Measurements from ENCODE around the gene FBXO34. TPM values are rescaled to one million over a fixed set of nuclear protein-coding genes. Genes with fewer than 3 reads are reported as not detected.

Gene FBXO34
- total and polyA plus RNA-seq, 9 of the 15 experiments (the other 6 are each of a cell fraction or from before 2014, with no cell fraction given) = 6.3 to 24.9 (median 16.2) TPM

- WGBS (ENCODE audit: insufficient coverage, low coverage, missing lambda C conversion rate) = 91% methylated on average over 1 of the region's 1 CpG
- no peaks in the 10 kb centered on the region for H3K27me3 ChIP-seq (ENCODE audit: control insufficient read depth in 2 of 2, insufficient read depth in 2 of 2, low read length in 2 of 2)
- H3K27ac ChIP-seq (ENCODE audit: extremely low read depth, low read depth, low read length) = no peak overlapping the region
- H3K79me2 ChIP-seq (ENCODE audit: control insufficient read depth, insufficient read depth, low read length) = peaks cover 34% of the 10 kb centered on the region
- no peak for ATAC-seq
- no peak overlapping the region for H3K4me2 ChIP-seq (ENCODE audit: insufficient read depth, low read length)
- peaks cover 19% of the 10 kb centered on the region; the same call in 2 of the 3 replicates for H3K36me3 ChIP-seq (ENCODE audit: control insufficient read depth, insufficient read depth, low read length)
- in situ Hi-C loops (cut with MboI) = no loop called here
- FAIRE-seq = no peak
- intact Hi-C loops (cut with micrococcal nuclease) = no loop called here
- H2AFZ ChIP-seq (ENCODE audit: low read depth, low read length) = no peak overlapping the region
- no peaks in the 10 kb centered on the region for H3K9me1 ChIP-seq (ENCODE audit: control insufficient read depth, insufficient read depth, low read length)
- 0 out of 2 replicates have a peak, but pooled peaks cover under 1% of the 10 kb centered on the region for H4K20me1 ChIP-seq (replicated peaks; ENCODE audit: control insufficient read depth, insufficient read depth, low read length)
- ChIA-PET CTCF (ENCODE audit: low intra/inter-chr PET ratio) (no interaction called here), POLR2A (interaction anchor here (1.8 kb wide), 1 partner anchor 13 kb away, joined by 5 read pairs; no protein-coding TSS in a partner anchor)
- BruUV-seq (replicated peaks) = no TSS peak
- DNase-seq (ENCODE audit: extremely low read depth in 1 of 4, low spot score in 3 of 4) = no peak
- H3K9ac ChIP-seq (ENCODE audit: insufficient read depth in 1 of 2, low read depth in 2 of 2, low read length in 2 of 2) = no peak overlapping the region
- peaks cover 0 to 10% of the 10 kb centered on the region in 2 experiments; a peak in 2 of 5 replicates for H3K4me1 ChIP-seq (replicated peaks in 1 of 2; ENCODE audit: control insufficient read depth in 2 of 2, insufficient read depth in 2 of 2, low read length in 2 of 2)
- no peaks in the 10 kb centered on the region for H3K9me3 ChIP-seq (replicated peaks; ENCODE audit: control insufficient read depth, insufficient read depth, low read depth, low read length)
- no peak overlapping the region for H3K4me3 ChIP-seq
- TF ChIP-seq TAF1 (IDR thresholded peaks at IDR 0.05; ENCODE audit: control insufficient read depth, extremely low read depth, insufficient read depth, low read length, severe bottlenecking) = no peak
- no peak for TF ChIP-seq SETDB1 (IDR thresholded peaks at IDR 0.05; ENCODE audit: low read length)
- TF ChIP-seq ZEB2 (IDR thresholded peaks at IDR 0.05) = no peak
- no peak for TF ChIP-seq DIDO1 (tag; IDR thresholded peaks at IDR 0.05; ENCODE audit: low read depth)
- TF ChIP-seq NR3C1 (CRISPR knock-in tag; IDR thresholded peaks at IDR 0.05) = no peak
- TF ChIP-seq GATA2 (CRISPR knock-in tag; IDR thresholded peaks at IDR 0.05) = no peak
- TF ChIP-seq ZBTB11 (CRISPR knock-in tag; IDR thresholded peaks at IDR 0.05) = no peak
- TF ChIP-seq FOXJ3 (CRISPR knock-in tag; IDR thresholded peaks at IDR 0.05) = no peak
- no peak for TF ChIP-seq TEAD2 (tag; IDR thresholded peaks at IDR 0.05)
- TF ChIP-seq ZNF282 (CRISPR knock-in tag; IDR thresholded peaks at IDR 0.05) = no peak
- TF ChIP-seq GTF3C2 (IDR thresholded peaks at IDR 0.05; ENCODE audit: borderline replicate concordance, extremely low read depth, insufficient read length) = no peak
- no peak for TF ChIP-seq FOS (IDR thresholded peaks at IDR 0.05; ENCODE audit: extremely low read depth, insufficient read length)
- no peak for TF ChIP-seq CC2D1A (IDR thresholded peaks at IDR 0.05)
- TF ChIP-seq ZNF76 (CRISPR knock-in tag; IDR thresholded peaks at IDR 0.05; ENCODE audit: borderline replicate concordance) = no peak
These were observed 75.8 kb downstream of the FBXO34 start for GRCh38 chr14:55347040-55347439.
